ENCODE results near the gene FAM174C.

Gene FAM174C

DNA sequence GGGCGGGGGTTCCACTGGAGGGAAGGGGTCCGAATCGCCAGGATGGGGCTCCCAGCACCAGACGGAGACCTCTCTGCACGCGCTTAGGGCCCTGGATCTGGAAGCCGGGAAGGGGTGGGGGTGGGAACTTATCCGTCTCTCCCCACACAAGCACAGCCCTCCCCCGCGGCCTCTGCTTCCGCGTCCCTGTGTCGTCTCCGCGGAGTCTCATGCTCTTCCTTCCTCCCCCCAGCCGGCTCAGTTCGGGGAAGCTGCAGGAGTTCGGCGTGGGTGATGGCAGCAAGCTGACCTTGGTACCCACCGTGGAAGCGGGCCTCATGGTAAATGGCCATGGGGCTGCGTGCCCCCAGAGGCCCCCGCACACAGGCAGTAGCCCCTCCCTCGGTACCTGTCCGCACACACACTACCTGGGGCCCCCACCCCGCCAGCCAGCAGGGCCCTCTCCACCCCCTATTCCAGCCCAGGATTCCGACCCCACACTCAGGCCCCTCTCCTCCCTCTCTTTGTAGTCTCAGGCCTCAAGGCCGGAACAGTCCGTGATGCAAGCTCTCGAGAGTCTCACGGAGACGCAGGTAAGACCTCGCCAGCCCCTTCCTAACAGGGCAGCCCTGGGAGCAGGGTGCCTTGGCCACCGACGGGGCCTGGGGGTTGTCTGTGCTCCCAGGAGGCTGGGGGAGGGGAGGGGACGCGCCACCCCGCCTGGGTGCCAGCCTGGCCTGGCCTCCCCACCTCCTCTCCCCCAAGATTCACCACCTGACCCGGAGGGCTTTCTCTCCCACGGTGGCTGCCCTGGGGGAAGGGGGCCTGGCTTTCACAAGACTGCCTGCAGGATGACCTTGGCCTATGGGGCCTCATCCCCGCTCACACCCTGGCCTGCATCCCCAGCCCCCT, 23.8 kb upstream of the FAM174C start:
- peak; percentile 58 to 62 for DNase-seq

- peak in 1 of 2 experiments; percentile 59 for DNase-seq
Measured at GRCh38 chr19:1252221-1252820, 23.0 kb upstream of the FAM174C start.

DNA sequence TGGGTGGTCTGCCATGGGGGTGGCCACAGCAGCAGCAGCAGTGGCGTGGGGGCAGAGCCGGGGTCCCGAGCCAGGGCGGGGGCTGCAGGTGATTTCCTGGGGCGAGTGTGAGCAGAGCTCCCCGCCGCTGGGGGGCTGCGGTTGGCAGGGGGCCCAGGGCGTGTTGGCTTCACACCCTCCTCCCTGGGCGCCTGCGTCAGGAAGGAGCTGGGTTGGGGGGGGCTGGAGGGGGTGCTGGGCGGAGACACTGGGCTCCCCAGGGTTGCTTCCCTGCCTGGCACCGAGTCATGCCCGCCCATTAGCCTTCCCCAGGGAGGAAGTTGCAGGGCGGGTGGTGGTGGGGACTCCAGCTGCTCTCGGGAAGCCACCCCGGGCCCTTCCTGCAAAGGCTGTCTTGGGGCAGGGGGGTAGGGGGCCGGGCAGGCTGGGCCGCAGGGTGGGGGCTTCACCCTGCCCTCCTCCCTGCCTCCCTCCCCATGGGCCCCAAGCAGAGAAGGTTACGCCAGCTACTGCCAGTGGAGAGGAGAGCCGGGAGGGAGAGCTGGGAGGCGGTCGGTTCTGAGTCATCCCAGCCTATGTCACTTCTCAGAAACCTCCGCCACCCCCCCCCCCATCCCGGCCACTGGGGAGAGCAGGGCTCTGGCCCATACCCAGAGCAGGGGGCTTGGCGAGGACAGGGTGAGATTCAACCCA, 22.4 kb upstream of the FAM174C start:
- peak; percentile 66 to 68 for DNase-seq

DNA sequence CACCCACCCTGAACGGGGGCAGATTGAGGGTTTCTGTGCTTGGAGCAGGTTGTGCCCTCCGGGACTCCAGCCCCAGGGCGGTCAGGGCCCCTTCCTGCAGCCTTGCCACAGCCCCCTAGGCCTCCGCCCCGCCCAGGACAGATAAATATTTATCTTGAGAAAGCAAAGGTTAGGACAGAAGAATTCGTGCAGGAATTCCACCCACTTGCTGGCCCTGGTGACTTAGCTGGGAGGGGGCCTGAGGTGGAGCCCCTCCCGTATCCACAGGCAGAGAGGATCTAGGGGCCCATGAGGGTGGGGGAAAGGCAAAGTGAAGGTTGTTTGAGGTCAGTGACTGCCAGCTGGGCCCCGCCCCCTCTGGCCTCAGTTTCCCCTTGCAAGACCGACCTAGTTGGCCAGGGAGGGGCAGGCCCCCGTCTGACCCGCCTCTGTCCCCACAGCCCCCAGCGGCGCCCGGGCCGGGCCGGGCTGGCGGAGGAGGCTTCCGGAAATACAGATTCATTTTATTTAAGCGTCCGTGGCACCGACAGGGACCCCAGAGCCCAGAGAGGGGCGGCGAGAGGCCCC, 21.7 kb upstream of the FAM174C start:
- DNase-seq = no peak

- no peak for DNase-seq
Measured at GRCh38 chr19:1254081-1254527, 21.2 kb upstream of the FAM174C start.

DNA sequence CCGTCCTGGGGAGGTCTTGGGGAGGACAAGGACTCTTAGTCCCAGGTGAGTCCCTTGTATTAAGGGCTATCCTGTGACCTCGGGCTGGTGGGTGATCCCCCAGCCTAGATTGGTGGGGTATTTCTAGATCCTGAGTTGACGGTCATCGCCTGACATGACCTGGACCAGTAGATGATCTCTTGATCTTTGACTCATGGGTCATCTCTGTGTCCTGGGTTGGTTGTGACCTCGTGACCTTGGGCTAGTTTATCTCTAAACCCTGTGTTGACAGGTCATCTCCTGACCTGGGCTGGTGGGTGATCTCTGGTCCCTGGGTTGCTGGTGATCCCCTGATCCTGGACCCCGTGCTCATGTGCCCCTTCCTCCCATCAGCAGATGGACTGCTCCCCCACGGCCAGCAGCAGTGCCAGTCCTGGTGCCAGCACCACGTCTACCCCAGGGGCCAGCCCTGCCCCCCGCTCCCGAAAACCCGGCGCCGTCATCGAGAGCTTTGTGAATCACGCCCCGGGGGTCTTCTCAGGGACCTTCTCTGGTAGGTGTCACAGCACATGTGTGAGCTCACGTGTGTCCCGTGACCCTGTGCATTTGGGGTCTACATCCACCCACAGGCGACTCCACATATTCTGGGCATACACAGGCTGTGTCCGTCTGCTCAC, 20.7 kb upstream of the FAM174C start:
- DNase-seq = no peak

- DNase-seq = no peak
Measured at GRCh38 chr19:1255186-1256161, 19.9 kb upstream of the FAM174C start.

- no peak for DNase-seq
Measured at GRCh38 chr19:1256646-1257474, 18.5 kb upstream of the FAM174C start.

- no peak for DNase-seq
Measured at GRCh38 chr19:1257475-1258162, 17.7 kb upstream of the FAM174C start.

DNA sequence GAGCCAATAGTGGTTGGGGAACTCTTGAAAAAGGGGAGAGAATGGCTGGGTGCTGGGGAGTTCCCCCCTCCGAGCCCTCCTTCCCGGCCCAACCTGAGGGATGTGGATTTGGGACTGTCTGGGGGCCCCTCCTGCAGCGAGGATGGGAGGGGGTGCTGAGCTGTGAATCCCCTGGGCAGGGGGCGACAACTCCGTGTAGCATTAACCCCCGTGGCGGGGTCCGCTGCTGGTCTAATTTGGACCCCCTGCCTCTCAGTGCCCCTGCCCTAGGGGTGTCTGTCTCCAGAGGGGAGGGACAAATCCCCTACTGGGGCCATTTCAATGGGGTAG, 17.2 kb upstream of the FAM174C start:
- no peak for DNase-seq

DNA sequence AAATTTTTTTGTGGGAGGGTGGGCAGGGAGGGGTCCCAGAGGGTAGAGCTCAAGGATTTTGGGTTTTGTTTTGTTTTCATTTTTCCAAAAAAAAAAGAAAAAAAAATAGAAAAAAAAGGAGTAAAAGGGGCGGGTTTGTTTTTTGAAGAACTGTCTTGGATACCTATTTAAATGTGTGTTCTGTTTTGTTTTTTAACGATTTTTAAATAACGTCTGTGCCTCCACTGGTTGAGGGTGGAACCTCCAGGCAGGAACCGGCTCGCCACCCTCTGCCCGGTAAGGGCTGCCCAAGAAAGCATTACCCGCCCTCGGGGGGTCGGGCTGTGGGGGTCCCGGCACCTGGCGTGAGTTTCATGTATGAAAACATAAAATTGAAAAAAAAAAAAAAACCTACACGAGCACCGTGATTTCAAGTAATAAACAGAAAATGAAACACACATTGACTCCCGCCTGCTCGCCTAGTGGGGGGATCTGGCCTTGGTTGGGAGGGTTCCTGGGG, 16.6 kb upstream of the FAM174C start:
- no peak for DNase-seq

DNA sequence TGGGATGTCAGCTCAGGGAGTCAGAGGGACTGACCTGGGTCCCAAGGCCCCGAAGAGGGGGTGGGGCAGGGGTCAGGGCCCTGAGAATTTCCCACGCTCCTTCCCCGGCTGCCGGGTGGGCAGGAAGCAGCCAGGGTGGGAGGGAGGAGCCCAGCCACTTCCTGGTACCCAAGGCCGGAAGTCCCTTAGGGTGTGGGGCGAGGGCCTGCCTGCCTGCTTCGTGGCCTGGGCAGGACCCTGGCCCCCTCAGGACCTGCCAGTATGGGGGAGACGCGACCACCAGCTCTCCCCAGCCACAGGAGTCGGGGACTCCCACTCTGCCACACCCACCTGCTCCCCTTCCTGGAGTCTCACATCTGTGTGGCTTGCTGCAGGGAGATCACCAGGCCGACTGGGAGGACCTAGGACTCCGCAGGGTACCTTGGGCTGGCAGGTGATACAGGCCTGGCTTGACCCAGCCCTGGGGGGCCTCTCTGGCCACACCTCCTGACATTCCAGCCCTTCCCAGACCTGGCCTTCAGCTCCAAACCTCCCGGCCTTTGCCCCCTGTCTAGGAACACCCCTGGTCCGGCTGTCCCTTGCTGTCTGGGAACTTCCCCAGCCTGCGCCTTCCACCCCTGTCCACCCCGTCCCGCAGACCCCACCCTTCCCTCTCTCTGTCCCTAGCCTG, 16.0 kb upstream of the FAM174C start:
- peak; percentile 59 to 62 for DNase-seq

GRCh38 chr19:1259876-1260748, 15.2 kb upstream of the FAM174C start:
- peak; percentile 52 to 55 for DNase-seq

GRCh38 chr19:1260749-1261537, 14.4 kb upstream of the FAM174C start:
- peak; percentile 96 to 98 for DNase-seq

GRCh38 chr19:1261538-1261797, 13.9 kb upstream of the FAM174C start:
- DNase-seq = no peak

DNA sequence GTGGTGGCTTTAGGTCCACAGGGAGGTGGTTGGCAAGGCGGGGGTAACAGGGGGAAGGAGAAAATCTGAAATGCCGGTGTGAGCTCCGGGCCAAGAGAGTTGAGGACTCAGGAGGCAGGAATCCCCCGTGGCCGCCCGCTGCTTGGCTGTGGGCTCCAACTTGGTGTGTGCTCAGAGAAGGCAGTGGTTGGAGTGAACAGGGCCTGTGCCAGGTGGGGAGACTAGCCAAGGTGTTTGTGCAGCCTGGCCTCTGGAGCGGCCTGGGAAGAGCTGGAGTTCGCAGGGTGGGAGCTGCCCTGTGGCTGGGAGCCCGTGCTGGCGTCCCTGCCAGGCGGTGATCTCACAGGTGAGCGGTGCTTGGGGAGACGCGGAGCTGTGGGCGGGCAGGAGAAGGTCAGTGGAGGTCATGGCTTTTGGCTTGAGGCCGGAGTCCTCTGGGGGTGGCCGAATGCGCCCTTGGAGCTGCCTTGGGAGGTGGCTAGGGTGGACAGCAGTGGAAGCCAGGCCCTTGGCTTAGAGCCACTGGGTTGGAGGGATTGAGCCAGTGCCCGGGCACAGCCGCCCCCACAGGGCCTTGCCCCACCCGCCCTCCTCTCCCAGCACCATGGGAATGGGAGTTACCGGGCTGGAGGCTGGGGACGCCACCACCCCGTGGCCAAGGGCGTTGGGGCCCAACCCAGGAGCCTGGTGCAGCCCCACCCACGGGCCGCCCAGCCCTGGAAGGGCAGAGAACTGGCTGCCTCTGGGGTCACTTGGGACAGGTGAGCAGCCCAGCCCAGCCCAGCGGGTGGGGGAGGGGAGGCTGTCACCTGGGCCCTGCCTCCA, 13.3 kb upstream of the FAM174C start:
- DNase-seq = no peak

DNA sequence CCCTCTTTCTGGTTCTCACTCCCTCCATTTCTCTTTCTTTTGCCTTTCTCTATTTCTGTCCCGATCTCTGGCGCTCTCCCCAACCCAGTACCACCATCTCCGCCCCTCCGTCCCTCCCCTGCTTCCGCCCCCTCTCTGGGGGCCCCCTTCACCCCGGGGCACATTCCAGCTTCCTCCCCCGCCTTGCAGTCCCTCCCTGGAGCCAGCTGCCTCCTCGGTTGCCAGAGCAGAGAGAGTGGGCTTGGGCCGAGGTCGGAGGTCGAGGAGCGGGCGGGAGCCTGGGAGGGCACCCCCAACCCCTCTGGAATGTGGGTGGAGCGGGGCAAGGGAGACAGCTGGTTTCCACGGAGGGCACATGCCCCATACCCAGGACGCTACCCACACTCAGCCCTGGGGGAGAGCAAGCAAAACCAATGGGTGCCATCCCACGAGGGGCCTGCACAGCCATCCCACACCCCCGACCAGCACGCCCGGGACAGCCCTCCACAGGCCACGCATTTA, 12.7 kb upstream of the FAM174C start:
- DNase-seq = no peak
